ENCODE measurements around the gene ADAMTS13. TPM values are rescaled to one million over a fixed set of nuclear protein-coding genes. Genes with fewer than 3 reads are reported as not detected.
"Not testable (repeated sequence)": the region's sequence is repeated elsewhere in the genome, so short reads cannot be mapped to it uniquely, and the experiment has no call there.

ADAMTS13 gene
- total RNA-seq, 1 donor from 2014 or later = 2.5 TPM

- intact Hi-C loops (cut with micrococcal nuclease) = not testable (repeated sequence)
Measured at GRCh38 chr9:133451865-133452264, 29.7 kb downstream of the ADAMTS13 start.

DNA sequence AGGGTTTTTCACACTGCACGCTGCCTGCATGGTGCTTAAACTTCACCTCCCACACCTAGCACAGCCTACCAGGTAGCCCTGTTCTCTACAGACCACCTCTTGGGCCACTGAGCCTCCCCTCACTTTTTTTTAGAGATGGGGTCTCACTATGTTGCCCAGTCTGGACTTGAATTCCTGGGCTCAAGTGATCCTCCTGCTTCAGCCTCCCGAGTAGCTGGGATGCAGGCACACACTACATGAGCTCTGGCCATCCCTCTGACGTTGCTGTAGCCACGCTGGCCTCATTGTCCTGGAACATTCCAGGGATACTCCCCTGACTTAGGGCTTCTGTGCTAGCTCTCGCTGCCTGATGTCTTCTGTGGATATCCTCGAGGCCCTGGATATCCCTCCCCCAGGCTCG is 30.4 kb downstream of the ADAMTS13 start:
- intact Hi-C loops (cut with micrococcal nuclease) = no loop called here

DNA sequence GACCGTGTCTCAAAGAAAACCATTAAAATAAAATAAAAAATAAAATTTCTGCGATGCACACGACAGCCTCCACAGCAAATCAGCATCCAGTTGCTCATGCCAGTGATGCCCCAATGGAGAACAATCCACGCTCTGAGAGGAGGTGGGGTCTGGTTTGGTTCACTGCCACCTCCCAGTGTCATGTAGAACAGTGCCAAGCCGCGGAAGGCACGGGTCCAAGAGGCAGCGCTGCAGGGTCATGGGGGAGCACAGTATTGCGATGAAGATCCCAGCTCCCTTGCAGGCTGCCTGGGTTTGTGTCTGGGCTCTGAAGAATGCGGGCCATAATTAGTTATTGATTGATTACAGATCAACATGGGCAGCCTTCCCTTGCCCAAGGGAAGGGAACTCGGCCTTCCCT is 31.5 kb downstream of the ADAMTS13 start:
- intact Hi-C loops (cut with micrococcal nuclease) = no loop called here

DNA sequence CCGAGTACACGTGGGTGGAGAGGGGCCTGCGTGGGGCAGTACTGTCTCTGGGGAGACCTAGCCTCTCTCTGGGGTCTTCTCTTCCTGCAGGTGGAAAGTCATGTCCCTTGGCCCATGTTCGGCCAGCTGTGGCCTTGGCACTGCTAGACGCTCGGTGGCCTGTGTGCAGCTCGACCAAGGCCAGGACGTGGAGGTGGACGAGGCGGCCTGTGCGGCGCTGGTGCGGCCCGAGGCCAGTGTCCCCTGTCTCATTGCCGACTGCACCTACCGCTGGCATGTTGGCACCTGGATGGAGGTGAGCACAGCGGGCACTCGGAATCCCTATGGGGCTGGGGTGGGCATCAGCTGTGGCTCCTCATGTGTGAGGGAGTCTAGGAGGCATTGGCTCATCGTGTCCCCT is 32.2 kb downstream of the ADAMTS13 start:
- intact Hi-C loops (cut with micrococcal nuclease) = no loop called here

GRCh38 chr9:133454943-133455673 is 32.9 kb downstream of the ADAMTS13 start:
- intact Hi-C loops (cut with micrococcal nuclease) = no loop called here

DNA sequence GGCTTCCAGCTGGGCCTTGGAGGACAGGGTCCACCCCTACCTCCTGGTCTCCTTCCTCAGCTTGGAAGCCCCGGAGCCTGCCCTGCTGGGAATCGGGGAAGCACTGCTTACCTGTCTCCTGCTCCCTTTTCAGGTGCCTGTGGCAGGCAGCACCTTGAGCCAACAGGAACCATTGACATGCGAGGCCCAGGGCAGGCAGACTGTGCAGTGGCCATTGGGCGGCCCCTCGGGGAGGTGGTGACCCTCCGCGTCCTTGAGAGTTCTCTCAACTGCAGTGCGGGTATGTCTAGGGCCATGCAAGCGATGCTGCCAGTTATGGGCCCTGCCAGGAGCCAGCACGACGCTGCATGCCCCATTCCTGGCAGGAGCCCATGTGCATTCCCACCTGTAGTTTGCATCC is 33.8 kb downstream of the ADAMTS13 start:
- intact Hi-C loops (cut with micrococcal nuclease) = no loop called here

- intact Hi-C loops (cut with micrococcal nuclease) = no loop called here
Measured at GRCh38 chr9:133456409-133456808, 34.2 kb downstream of the ADAMTS13 start.

DNA sequence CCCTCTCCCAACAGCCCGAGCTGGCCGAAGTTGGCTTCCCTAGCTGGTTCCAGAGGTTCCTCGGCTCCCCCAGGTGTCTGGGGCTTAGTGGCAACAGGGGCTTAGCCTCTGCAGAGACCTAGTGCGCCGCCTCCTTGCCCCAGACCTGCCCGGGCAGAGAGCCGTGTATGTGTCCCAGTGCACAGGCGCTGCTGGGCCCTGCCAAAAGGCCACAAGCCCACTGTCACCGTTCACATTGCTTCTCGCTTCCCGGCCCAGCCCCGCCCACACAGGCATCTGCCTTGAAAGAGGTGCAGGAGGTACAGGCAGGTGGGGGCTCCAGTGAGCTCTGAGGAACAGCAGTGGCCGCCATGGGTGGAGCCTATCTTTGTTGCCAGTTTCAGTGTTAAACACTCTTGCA is 35.1 kb downstream of the ADAMTS13 start:
- intact Hi-C loops (cut with micrococcal nuclease) = no loop called here

DNA sequence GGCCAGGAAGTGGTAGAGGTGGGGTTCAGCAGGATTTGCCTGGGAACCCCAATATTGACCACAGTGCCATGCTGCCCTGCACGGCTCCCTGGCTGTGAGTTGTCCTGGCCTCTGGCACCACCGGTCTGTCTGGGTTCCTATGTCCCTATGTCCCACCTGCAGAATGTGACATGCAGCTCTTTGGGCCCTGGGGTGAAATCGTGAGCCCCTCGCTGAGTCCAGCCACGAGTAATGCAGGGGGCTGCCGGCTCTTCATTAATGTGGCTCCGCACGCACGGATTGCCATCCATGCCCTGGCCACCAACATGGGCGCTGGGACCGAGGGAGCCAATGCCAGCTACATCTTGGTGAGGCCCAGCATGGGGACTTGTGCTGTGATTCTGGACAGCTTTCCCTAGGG is 35.6 kb downstream of the ADAMTS13 start:
- intact Hi-C loops (cut with micrococcal nuclease) = loop anchor here (2.0 kb wide), 2 partner anchors 29 to 567 kb away; partner anchors contain the start of gene BRD3OS

DNA sequence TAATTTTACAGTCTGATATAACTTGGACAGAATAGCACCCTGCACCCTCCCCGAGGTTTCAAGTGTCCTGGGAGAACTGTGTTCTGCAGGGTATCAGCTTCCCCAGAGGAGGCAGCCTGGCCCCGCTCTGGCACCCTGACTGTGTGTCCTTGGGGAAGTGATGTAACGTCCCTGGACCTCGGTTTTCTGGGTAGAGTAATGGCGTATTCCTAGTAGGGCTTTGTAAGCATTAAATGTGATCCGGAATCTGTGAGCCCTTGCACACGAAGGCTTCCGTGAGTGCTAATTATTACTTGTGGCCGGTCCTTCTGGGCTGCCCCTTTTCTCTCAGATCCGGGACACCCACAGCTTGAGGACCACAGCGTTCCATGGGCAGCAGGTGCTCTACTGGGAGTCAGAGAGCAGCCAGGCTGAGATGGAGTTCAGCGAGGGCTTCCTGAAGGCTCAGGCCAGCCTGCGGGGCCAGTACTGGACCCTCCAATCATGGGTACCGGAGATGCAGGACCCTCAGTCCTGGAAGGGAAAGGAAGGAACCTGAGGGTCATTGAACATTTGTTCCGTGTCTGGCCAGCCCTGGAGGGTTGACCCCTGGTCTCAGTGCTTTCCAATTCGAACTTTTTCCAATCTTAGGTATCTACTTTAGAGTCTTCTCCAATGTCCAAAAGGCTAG is 36.6 kb downstream of the ADAMTS13 start:
- intact Hi-C loops (cut with micrococcal nuclease) = loop anchor here (1.0 to 2.0 kb wide), 14 partner anchors 21 to 610 kb away; partner anchors contain the start of genes BRD3, BRD3OS, GTF3C5 and RALGDS

GRCh38 chr9:133459476-133460404 is 37.6 kb downstream of the ADAMTS13 start, which contains the start of gene CACFD1:
Gene CACFD1, plus strand, starts transcription at chr9:133459978. Its CDS starts 89 bp downstream, at chr9:133460067.
- intact Hi-C loops (cut with micrococcal nuclease) = loop anchor here (1.0 to 2.0 kb wide), 14 partner anchors 20 to 609 kb away; partner anchors contain the start of genes BRD3, BRD3OS, GTF3C5 and RALGDS

- intact Hi-C loops (cut with micrococcal nuclease) = no loop called here
Measured at GRCh38 chr9:133460405-133461175, 38.4 kb downstream of the ADAMTS13 start.

- intact Hi-C loops (cut with micrococcal nuclease) = no loop called here
Measured at GRCh38 chr9:133461975-133462374, 39.8 kb downstream of the ADAMTS13 start.

- intact Hi-C loops (cut with micrococcal nuclease) = no loop called here
Measured at GRCh38 chr9:133463234-133463863, 41.2 kb downstream of the ADAMTS13 start.

DNA sequence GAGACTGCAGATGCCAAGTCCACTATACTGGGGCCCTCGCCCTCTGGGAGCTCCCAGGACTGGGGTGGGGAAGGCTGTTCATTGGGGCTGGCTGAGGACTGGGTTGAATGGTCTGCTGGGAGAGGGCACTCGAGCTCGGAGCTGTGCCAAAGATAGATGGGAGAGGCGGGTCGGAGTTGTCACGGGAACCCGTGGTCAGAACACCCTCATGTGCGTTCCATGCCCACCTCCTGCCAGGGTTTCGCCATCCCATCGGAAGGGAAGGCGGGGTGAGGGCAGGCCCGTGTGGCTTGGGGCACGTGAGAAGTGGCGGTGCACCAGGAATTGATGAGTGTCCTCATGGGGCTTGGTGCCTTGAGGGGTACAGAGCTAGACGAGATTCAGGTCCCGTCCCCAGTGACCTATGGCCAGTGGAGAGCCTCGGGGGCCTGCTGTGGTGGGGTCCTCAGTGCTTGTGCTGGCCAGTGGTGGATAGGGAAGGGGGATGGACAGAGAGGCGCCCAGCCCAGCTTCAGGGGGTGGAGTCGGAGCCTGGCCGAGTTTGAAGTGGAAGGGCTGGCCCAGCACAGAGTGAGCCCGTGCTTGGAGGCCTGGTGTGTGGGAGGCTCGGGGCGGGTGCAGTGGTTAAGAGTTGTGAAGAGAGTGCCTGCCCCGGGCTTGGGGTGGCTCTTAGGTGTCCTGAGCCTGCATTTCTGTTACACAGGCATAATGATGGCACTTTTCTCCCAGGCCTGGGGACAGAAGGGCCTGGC is 41.9 kb downstream of the ADAMTS13 start:
- intact Hi-C loops (cut with micrococcal nuclease) = no loop called here

DNA sequence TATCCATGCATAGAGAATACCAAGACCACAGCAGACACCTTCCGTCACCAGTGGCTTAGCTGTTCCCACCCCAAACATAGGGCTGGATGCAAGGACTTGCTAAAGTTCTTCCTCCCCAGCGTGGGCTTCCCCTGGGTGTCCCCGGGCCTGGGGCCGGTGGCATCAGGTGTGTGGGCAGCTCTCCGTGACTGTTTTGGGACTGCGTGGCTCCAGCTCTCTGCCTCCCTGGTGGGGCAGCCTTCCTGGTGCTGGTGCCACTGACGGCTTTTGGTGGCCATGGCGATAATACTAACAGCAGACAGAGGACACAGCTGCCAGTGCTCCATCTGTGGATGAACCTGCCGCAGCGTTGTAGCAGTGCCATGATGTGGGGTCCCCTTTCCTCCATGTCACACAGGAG is 42.5 kb downstream of the ADAMTS13 start:
- intact Hi-C loops (cut with micrococcal nuclease) = no loop called here

DNA sequence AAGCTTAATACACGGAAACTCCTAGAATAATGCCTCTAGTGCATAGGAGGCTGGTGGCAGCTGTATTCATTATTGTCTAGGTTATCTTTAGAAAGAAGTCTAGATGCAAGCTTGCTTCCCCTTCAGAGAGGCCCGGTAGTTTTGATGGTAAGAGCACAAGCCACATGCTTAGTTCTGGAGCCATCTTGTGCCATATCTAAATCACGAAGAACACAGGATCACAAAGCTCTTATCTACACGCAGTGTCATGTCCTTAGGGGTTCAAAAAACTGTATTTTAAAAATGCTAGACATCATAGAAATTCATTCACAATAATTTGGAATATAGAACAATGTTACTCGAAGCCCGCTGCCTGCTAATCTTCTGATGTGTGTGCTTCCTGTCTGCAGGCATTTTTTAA is 43.8 kb downstream of the ADAMTS13 start:
- intact Hi-C loops (cut with micrococcal nuclease) = no loop called here

- intact Hi-C loops (cut with micrococcal nuclease) = no loop called here
Measured at GRCh38 chr9:133467101-133467500, 44.9 kb downstream of the ADAMTS13 start.

- intact Hi-C loops (cut with micrococcal nuclease) = no loop called here
Measured at GRCh38 chr9:133468374-133468773, 46.2 kb downstream of the ADAMTS13 start.
